ENCODE data around the gene LUC7L. TPM values are rescaled to one million over a fixed set of nuclear protein-coding genes. Genes with fewer than 3 reads are reported as not detected.

LUC7L gene
- total RNA-seq, 1 donor from 2014 or later = 231 TPM

- no peak overlapping the region for H3K4me2 ChIP-seq
- Mint-ChIP-seq H3K27me3 (ENCODE audit: insufficient read depth, low read depth) (no peaks in the 10 kb centered on the region), H3K27ac (no peak overlapping the region), H3K4me1 (no peaks in the 10 kb centered on the region), H3K4me3 (no peak overlapping the region), H3K9me3 (no peaks in the 10 kb centered on the region), H3K36me3 (peaks cover 29% of the 10 kb centered on the region)
- H3K27ac ChIP-seq = no peak overlapping the region
- no peaks in the 10 kb centered on the region for H3F3A ChIP-seq (ENCODE audit: low read depth)
- no peaks in the 10 kb centered on the region for H3K9me3 ChIP-seq (ENCODE audit: low read depth)
- H3K9ac ChIP-seq = no peak overlapping the region
- H2AFZ ChIP-seq (replicated peaks) = no peak overlapping the region
- peaks cover 5% of the 10 kb centered on the region for H4K20me1 ChIP-seq (ENCODE audit: low read depth)
- H3K27me3 ChIP-seq = no peaks in the 10 kb centered on the region
- no peaks in the 10 kb centered on the region for H3K4me1 ChIP-seq
- no peaks in the 10 kb centered on the region for H3K36me3 ChIP-seq
- H3K4me3 ChIP-seq = no peak overlapping the region
- DNase-seq (ENCODE audit: low spot score) = no peak
- H3K79me2 ChIP-seq (ENCODE audit: low read depth) = no peaks in the 10 kb centered on the region
- no peak for TF ChIP-seq EZH2 (IDR thresholded peaks at IDR 0.05)
Observed at GRCh38 chr16:253833-254232, 24.6 kb upstream of the LUC7L start.

GRCh38 chr16:252366-253337, 23.4 kb upstream of the LUC7L start:
- Mint-ChIP-seq H3K27me3 (ENCODE audit: insufficient read depth, low read depth) (no peaks in the 10 kb centered on the region), H3K4me1 (no peaks in the 10 kb centered on the region), H3K9me3 (no peaks in the 10 kb centered on the region), H3K4me3 (no peak overlapping the region), H3K27ac (no peak overlapping the region), H3K36me3 (peaks cover 33% of the 10 kb centered on the region)
- no peaks in the 10 kb centered on the region for H3K4me1 ChIP-seq
- no peak overlapping the region for H3K4me3 ChIP-seq
- H3K27me3 ChIP-seq = no peaks in the 10 kb centered on the region
- no peak overlapping the region for H3K9ac ChIP-seq
- H3K4me2 ChIP-seq = no peak overlapping the region
- no peaks in the 10 kb centered on the region for H3K36me3 ChIP-seq
- no peaks in the 10 kb centered on the region for H3K9me3 ChIP-seq (ENCODE audit: low read depth)
- H3K27ac ChIP-seq = no peak overlapping the region
- H4K20me1 ChIP-seq (ENCODE audit: low read depth) = peaks cover 11% of the 10 kb centered on the region
- TF ChIP-seq EZH2 (IDR thresholded peaks at IDR 0.05) = no peak
- no peaks in the 10 kb centered on the region for H3F3A ChIP-seq (ENCODE audit: low read depth)
- no peak overlapping the region for H2AFZ ChIP-seq (replicated peaks)
- peaks cover 4% of the 10 kb centered on the region for H3K79me2 ChIP-seq (ENCODE audit: low read depth)
- no peak for DNase-seq (ENCODE audit: low spot score)

- Histone ChIP-seq H3K9me3 (ENCODE audit: low read depth) (no peaks in the 10 kb centered on the region), H3F3A (ENCODE audit: low read depth) (no peaks in the 10 kb centered on the region), H3K36me3 (no peaks in the 10 kb centered on the region), H3K27ac (no peak overlapping the region), H3K4me1 (no peaks in the 10 kb centered on the region), H4K20me1 (ENCODE audit: low read depth) (peaks cover 32% of the 10 kb centered on the region), H2AFZ (replicated peaks) (no peak overlapping the region), H3K9ac (no peak overlapping the region), H3K79me2 (ENCODE audit: low read depth) (peaks cover 35% of the 10 kb centered on the region), H3K4me2 (no peak overlapping the region), H3K4me3 (no peak overlapping the region), H3K27me3 (no peaks in the 10 kb centered on the region)
- peaks cover 24% of the 10 kb centered on the region for H3K36me3 Mint-ChIP-seq
- H3K4me1 Mint-ChIP-seq = peaks cover 5% of the 10 kb centered on the region
- TF ChIP-seq EZH2 (IDR thresholded peaks at IDR 0.05) = no peak
- no peak overlapping the region for H3K27ac Mint-ChIP-seq
- H3K4me3 Mint-ChIP-seq = no peak overlapping the region
- no peak for DNase-seq (ENCODE audit: low spot score)
- H3K9me3 Mint-ChIP-seq = no peaks in the 10 kb centered on the region
- no peaks in the 10 kb centered on the region for H3K27me3 Mint-ChIP-seq (ENCODE audit: insufficient read depth, low read depth)
Observed at GRCh38 chr16:249431-249830, 20.2 kb upstream of the LUC7L start.

GRCh38 chr16:247027-247426, 17.8 kb upstream of the LUC7L start:
- no peak for DNase-seq (ENCODE audit: low spot score)
- Mint-ChIP-seq H3K4me1 (peaks cover 5% of the 10 kb centered on the region), H3K36me3 (peaks cover 19% of the 10 kb centered on the region), H3K9me3 (no peaks in the 10 kb centered on the region), H3K27me3 (ENCODE audit: insufficient read depth, low read depth) (no peaks in the 10 kb centered on the region), H3K4me3 (no peak overlapping the region), H3K27ac (no peak overlapping the region)
- TF ChIP-seq EZH2 (IDR thresholded peaks at IDR 0.05) (no peak), CTCF (IDR thresholded peaks at IDR 0.05) (no peak), EZH2phosphoT487 (IDR thresholded peaks at IDR 0.05) (no peak)
- H3K4me1 ChIP-seq = no peaks in the 10 kb centered on the region
- H3K9me3 ChIP-seq (ENCODE audit: low read depth) = no peaks in the 10 kb centered on the region
- no peaks in the 10 kb centered on the region for H3K27me3 ChIP-seq
- no peaks in the 10 kb centered on the region for H3F3A ChIP-seq (ENCODE audit: low read depth)
- H3K36me3 ChIP-seq = no peaks in the 10 kb centered on the region
- H3K9ac ChIP-seq = no peak overlapping the region
- H3K4me2 ChIP-seq = no peak overlapping the region
- peaks cover 42% of the 10 kb centered on the region for H4K20me1 ChIP-seq (ENCODE audit: low read depth)
- no peak overlapping the region for H2AFZ ChIP-seq (replicated peaks)
- peaks cover 56% of the 10 kb centered on the region for H3K79me2 ChIP-seq (ENCODE audit: low read depth)
- H3K4me3 ChIP-seq = no peak overlapping the region
- H3K27ac ChIP-seq = no peak overlapping the region
